DMS 273 treated with DMSO at 0.1 percent for 48 hours (cell line): ENCODE measurements around the gene OR11A1.

Source experiments
- DNase-seq: peaks from one replicate; lab custom pipeline; 2025; lab: John Stamatoyannopoulos, UW

OR11A1 gene

GRCh38 chr6:29456971-29457370 lies at the start of gene OR11A1, which contains the start of gene OR2H1:
Gene OR11A1 (minus strand): TSS chr6:29457071. CDS start chr6:29427641, 29,430 bp downstream.
Gene OR2H1 (plus strand): TSS chr6:29457155. CDS start chr6:29461770, 4,615 bp downstream.
- DNase-seq, result no peak

GRCh38 chr6:29506446-29507067 lies 49.7 kb upstream of the OR11A1 start:
- no peak for DNase-seq

DNA sequence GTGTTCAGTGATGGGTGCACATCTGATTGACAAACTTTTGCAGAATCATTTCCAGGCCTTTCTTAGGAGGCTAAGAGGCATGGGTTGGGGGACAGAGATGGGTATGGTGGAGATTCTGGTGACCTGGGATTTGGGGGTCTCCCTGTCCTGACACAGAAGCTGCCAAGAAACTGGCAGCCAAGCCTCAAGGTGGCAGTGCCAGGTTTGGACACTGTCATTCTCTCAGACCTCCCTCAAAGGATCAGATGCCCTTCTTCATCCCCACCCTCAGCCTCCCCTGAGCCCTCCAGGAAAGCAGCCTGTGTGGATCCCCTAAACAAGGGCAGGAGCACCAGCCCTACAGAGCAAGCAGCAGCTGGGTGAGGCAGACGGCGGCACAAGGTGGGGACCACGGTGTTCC lies 48.9 kb upstream of the OR11A1 start:
- DNase-seq, result no peak

- DNase-seq, result no peak
Measured at GRCh38 chr6:29504961-29505360, 48.1 kb upstream of the OR11A1 start.

DNA sequence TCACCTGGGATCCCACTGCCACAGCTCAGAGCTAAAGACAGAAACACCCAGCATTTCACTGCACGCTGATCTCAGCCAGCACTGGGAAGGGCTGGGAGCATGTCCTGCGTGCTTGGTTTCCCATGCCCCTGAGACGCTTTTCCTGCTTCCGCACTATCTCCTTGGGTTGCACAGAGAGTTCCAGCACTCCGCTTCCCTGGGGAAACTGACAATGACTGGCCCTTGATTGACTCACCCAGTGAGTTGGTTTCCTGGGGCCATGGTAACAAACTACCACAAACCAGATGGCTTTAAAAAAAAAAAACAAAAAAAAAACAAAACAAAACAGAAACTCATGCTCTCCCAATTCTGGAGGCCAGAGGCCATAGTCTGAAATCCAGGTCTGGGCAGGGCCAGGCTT lies 45.7 kb upstream of the OR11A1 start:
- DNase-seq, result no peak

GRCh38 chr6:29502181-29502580 lies 45.3 kb upstream of the OR11A1 start:
- DNase-seq, result no peak

- DNase-seq, result no peak
Measured at GRCh38 chr6:29501106-29501505, 44.2 kb upstream of the OR11A1 start.

DNA sequence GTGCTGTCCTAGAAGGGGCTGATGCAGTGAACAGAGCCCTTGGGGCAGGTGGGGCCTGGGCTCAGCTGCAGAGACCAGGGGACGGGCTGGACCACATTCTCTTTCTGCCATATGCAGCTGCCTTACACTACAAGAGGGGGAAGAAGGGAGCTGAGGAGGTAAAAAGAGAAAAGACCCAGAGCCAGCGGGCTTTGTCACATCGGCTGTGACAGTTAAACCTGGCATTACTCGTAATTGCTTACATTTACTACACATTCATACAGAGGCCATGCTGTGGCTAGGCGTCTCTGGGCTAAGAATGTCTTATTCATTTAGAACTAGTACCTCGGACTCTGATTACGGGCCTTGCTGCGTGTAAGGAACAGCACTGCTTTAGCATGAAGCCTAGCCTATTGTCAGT lies 43.7 kb upstream of the OR11A1 start:
- no peak for DNase-seq

GRCh38 chr6:29499704-29500103 lies 42.8 kb upstream of the OR11A1 start:
- no peak for DNase-seq

GRCh38 chr6:29496961-29497360 lies 40.1 kb upstream of the OR11A1 start:
- DNase-seq, result no peak

GRCh38 chr6:29495571-29495970 lies 38.7 kb upstream of the OR11A1 start:
- no peak for DNase-seq

- no peak for DNase-seq
Measured at GRCh38 chr6:29494131-29494530, 37.3 kb upstream of the OR11A1 start.

GRCh38 chr6:29493261-29493660 lies 36.4 kb upstream of the OR11A1 start:
- no peak for DNase-seq

DNA sequence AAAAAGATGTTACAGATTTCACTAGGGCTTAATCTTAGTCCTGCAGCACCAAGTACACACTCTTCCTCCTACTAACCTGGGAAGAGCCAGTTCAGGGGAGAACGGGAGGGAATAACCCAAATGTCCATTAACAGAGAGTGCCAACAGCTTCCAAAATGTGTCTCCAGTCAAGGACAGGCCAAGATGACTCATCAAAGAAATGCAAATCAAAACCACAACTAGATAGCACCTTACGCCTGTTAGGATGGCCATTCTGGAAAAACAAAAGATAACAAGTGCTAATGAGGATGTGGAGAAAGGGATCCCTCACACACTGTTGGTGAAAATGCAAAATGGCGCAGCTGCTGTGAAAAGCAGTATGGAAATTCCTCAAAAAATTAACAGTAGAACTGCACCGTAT lies 34.7 kb upstream of the OR11A1 start:
- no peak for DNase-seq

GRCh38 chr6:29490552-29490951 lies 33.7 kb upstream of the OR11A1 start:
- DNase-seq, result no peak

DNA sequence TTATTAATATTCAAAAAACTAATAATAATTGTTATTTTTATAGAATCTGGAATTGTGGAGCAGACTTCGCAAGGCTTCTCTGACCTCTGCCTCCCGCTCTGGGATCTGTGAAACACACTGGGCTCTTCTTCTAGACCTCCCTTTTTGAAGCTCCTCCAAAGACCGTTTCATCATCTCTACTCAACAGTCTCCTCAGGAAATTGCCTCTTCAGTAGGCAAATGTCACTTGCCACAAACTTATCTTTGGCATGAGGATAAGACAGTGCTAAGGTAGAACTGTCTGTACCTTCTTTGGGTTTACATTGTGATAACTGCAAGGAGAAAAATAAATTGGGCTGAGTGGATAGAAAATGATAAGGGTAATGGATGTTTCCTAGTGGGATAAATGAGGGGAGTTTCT lies 33.2 kb upstream of the OR11A1 start:
- no peak for DNase-seq

DNA sequence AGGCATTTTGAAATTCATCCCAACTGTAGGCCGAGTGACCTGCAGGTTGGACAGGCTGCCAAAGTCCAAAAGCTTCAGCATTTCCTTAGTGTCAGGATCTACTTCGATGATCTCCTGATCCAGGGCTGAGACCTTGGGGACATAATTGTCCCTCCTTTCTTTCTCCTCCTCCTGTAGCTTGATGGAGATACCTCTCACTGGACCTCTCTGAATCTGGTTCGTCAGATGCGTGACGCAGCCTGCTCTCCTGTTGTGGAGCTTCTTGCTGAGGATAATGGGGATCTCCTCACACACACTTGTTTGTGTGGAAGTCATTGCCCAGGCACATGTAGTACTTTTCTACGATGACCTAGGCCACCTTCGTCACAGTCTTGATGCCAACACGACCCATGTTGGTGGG lies 32.4 kb upstream of the OR11A1 start:
- DNase-seq, result no peak

DNA sequence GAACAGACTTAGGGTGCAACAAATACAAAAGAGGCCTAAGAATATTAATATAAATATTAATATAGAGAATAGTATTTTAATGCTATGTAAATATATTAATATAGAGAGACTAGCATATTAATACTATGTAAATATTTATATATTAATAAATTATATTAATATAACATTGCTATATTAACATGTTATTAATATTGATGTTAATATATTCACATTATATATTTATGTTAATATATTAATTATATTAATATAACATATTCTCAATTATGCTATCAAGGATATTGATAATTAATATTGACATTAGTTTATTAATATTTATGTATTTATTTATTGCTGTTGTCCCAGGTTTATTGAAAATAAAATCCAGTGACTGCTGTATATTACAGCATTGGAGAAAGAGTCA lies 32.0 kb upstream of the OR11A1 start:
- DNase-seq, result no peak

GRCh38 chr6:29487660-29488059 lies 30.8 kb upstream of the OR11A1 start, which contains the start of gene MAS1L:
Gene MAS1L (minus strand): TSS chr6:29487956. CDS start chr6:29487902, 54 bp downstream.
- DNase-seq, result no peak

DNA sequence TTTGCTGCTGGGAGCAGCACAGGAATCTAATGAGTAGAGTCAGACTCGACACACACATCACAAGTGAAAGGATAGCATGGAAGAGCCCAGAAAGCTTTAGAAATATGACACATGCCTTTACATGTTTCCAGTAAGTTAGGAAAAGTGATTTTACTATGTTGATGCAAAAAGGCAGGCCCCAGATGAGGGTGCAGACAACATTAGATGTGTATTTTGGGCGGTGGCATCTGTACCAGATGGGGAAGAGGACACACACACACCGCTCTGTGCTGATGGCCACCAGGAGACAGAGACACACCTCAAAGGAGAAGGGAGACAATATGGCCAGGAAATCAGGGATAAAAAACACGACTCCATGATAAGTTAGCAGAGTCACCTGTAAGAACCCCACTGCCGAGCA lies 30.3 kb upstream of the OR11A1 start:
- DNase-seq, result no peak

DNA sequence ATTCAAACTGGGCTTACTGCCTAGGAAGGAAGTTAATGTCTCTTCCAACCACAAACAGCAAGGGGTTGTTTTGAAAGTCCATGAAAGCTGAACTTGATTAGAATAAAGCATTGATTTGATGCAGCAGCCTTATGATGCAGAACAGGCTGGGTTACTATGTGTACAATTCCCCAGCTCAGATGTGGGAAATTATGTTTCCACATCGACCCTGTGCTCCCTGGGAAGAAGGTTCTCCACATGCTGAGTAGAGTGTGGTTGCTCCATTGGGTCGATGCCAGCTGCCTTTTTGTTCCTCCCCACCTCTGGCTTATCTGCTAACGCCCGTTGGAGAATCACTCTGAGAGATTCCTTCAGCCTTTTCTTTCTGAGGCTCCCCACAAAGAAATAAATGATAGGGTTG lies 29.7 kb upstream of the OR11A1 start:
- no peak for DNase-seq

DNA sequence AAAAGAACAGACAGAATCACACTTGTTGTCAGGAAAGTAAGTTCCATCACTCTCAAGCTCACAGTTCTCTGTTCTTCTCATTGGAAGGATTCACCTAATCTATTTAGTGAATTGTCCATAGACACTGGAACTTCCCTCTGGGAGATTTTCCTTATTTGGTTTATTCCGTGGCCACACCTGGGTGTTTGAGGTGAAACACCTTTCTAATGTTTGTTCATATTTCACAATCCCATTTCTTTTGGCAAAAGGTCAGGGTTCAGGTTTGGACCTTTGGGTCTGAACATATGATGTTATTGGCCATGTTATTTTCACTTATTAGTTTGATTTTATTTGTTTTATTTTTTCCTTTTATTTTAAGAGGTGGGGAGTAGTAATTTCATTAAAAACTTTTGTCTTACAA lies 26.9 kb upstream of the OR11A1 start:
- DNase-seq, result no peak

- DNase-seq, result no peak
Measured at GRCh38 chr6:29483186-29483585, 26.3 kb upstream of the OR11A1 start.

DNA sequence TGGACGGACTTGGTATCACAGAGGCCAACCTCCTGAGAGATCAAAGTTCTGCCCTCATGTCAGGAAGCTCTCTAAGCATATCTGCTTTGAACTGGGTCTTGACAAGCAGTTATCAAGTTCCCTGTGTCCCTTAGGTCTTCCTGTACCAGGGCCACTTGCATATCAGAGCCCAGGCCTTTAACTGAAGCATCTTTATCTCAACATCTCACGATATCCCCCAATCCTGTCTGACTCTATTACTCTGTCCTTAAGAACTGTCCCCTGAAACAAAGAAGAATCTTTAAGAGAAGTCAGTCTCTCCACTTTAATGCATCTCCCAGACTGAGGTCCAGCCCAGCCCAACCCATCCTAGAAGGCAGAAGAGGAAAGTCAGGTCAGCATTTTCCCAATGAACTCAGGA lies 22.7 kb upstream of the OR11A1 start:
- no peak for DNase-seq
